ENCODE data around the gene EXOC1. TPM values are rescaled to one million over a fixed set of nuclear protein-coding genes. Genes with fewer than 3 reads are reported as not detected.

Gene EXOC1
- total RNA-seq, 1 experiment from 2014 or later: 21.2 TPM

- Mint-ChIP-seq H3K36me3 (ENCODE audit: insufficient read depth in 1 of 3, low read depth in 3 of 3) (peaks cover 0 to 8% (median 0%) of the 10 kb centered on the region in 3 experiments; a peak in 2 of 7 replicates), H3K27ac (no peak overlapping the region), H3K4me3 (no peak overlapping the region), H3K27me3 (ENCODE audit: low read depth) (peaks cover 5% of the 10 kb centered on the region; the same call in 1 of the 2 replicates), H3K9me3 (no peaks in the 10 kb centered on the region), H3K4me1 (peaks cover 4 to 11% of the 10 kb centered on the region in 2 experiments; a peak in 3 of 4 replicates)
- Histone ChIP-seq H2BK120ac (ENCODE audit: low read depth, low read length, poor library complexity, severe bottlenecking) (no peak overlapping the region), H2BK15ac (ENCODE audit: low read depth, low read length) (no peak overlapping the region), H3K18ac (ENCODE audit: insufficient read length, low read depth, low read length) (no peak overlapping the region), H3K4me2 (ENCODE audit: insufficient read depth, insufficient read length, low read length) (no peak overlapping the region), H3K4ac (ENCODE audit: low read depth, low read length) (no peak overlapping the region), H3K79me1 (ENCODE audit: insufficient read depth, low read depth, low read length, poor library complexity, severe bottlenecking) (no peaks in the 10 kb centered on the region), H3K27me3 (ENCODE audit: insufficient read depth, low read length) (no peaks in the 10 kb centered on the region), H2BK12ac (ENCODE audit: insufficient read length, low read depth, low read length) (no peak overlapping the region), H3K9ac (ENCODE audit: extremely low read depth, insufficient read length, low read length) (no peak overlapping the region), H3K4me1 (ENCODE audit: insufficient read depth, low read length) (no peaks in the 10 kb centered on the region), H4K8ac (replicated peaks; ENCODE audit: insufficient read length, low read depth, low read length) (no peak overlapping the region), H3K23ac (ENCODE audit: insufficient read length, low read depth, low read length) (no peak overlapping the region), H4K20me1 (ENCODE audit: control insufficient read depth, insufficient read depth, insufficient read length) (no peaks in the 10 kb centered on the region), H3K56ac (ENCODE audit: insufficient read length, low read depth, low read length) (no peak overlapping the region), H3K23me2 (ENCODE audit: insufficient read length, low read depth, low read length, poor library complexity, severe bottlenecking) (no peaks in the 10 kb centered on the region), H3K79me2 (ENCODE audit: insufficient read depth, low read length) (0 out of 2 replicates have a peak, but pooled peaks cover 2% of the 10 kb centered on the region), H3K14ac (ENCODE audit: insufficient read depth, low read length) (no peak overlapping the region), H2BK5ac (ENCODE audit: insufficient read length, low read length) (no peak overlapping the region), H3T11ph (ENCODE audit: low read length) (no peak overlapping the region), H4K5ac (ENCODE audit: insufficient read length, low read depth, low read length) (no peak overlapping the region), H2AFZ (ENCODE audit: low read length) (no peak overlapping the region), H3K9me3 (ENCODE audit: control insufficient read depth, low read depth, low read length) (no peaks in the 10 kb centered on the region), H2AK5ac (ENCODE audit: insufficient read length, low read length) (no peak overlapping the region), H4K91ac (ENCODE audit: insufficient read length, low read depth, low read length) (no peak overlapping the region), H3K27ac (ENCODE audit: insufficient read length, low read depth, low read length) (no peak overlapping the region), H2BK20ac (ENCODE audit: low read depth, low read length, poor library complexity, severe bottlenecking) (no peak overlapping the region)
- no peak for DNase-seq
- no CpG with 5 or more reads among the region's 1 CpG for WGBS (ENCODE audit: extremely low coverage, insufficient read length, low lambda C conversion rate)
- no peak for TF ChIP-seq CTCF (conservative IDR thresholded peaks at IDR 0.05)
These were observed 4.1 kb downstream of the EXOC1 start for GRCh38 chr4:55857586-55857985.
